GM18909 (cell line): Measurements from ENCODE around the gene POLRMT.

Experiments used
- ATAC-seq: cut with Tn5 transposase; IDR thresholded peaks from one replicate; pipeline ENCODE4 v1.9.1; 2021; ENCODE audit warnings: mild to moderate bottlenecking; ENCODE audit not compliant: unreplicated experiment, poor library complexity

Gene POLRMT

GRCh38 chr19:583198-583967, 50.0 kb downstream of the POLRMT start:
- no peak for ATAC-seq

GRCh38 chr19:582497-583197, 50.7 kb downstream of the POLRMT start:
- no peak for ATAC-seq

GRCh38 chr19:581399-582111, 51.8 kb downstream of the POLRMT start:
- ATAC-seq = no peak

- no peak for ATAC-seq
These were observed 53.0 kb downstream of the POLRMT start for GRCh38 chr19:580274-580835.

- ATAC-seq = no peak
These were observed 53.5 kb downstream of the POLRMT start for GRCh38 chr19:579842-580155.

GRCh38 chr19:579111-579841, 54.1 kb downstream of the POLRMT start:
- no peak for ATAC-seq

- ATAC-seq = no peak
These were observed 55.6 kb downstream of the POLRMT start for GRCh38 chr19:577439-578392.

- ATAC-seq = no peak
These were observed 56.4 kb downstream of the POLRMT start for GRCh38 chr19:576768-577438.

GRCh38 chr19:575527-576506, 57.5 kb downstream of the POLRMT start:
- ATAC-seq = no peak

- ATAC-seq = no peak
These were observed 58.4 kb downstream of the POLRMT start for GRCh38 chr19:574658-575526.

GRCh38 chr19:573519-573825, 59.9 kb downstream of the POLRMT start:
- ATAC-seq = no peak

GRCh38 chr19:572743-573518, 60.4 kb downstream of the POLRMT start:
- peak; percentile 25 for ATAC-seq

- ATAC-seq = peak; percentile 82
These were observed 61.1 kb downstream of the POLRMT start, which contains the start of gene BSG for GRCh38 chr19:572140-572742. Gene BSG, plus strand, starts transcription at chr19:572596. Its CDS starts 39 bp downstream, at chr19:572635.

GRCh38 chr19:571566-571974, 61.8 kb downstream of the POLRMT start:
- ATAC-seq = no peak

- no peak for ATAC-seq
These were observed 62.3 kb downstream of the POLRMT start for GRCh38 chr19:570937-571565.
